Epithelial cell of proximal tubule (primary cell): ENCODE measurements around the gene PROZ. TPM values are rescaled to one million over a fixed set of nuclear protein-coding genes. Genes with fewer than 3 reads are reported as not detected.

Experiments
- DNase-seq: peaks from one replicate; pipeline ENCODE4 v3.0.0-alpha.2; 2011; ENCODE audit warnings: low read depth
- H3K4me3 ChIP-seq: 2 replicates; pipeline ENCODE4 v1.5.1; 2011; ENCODE audit warnings: low read depth, mild to moderate bottlenecking, low read length
- CTCF ChIP-seq: conservative IDR thresholded peaks from 2 replicates; pipeline ENCODE4 v1.5.1; 2012; ENCODE audit warnings: low read depth, mild to moderate bottlenecking, low read length
- total RNA-seq: library from RNA; depleted of rRNA; stranded (reverse); fragments of >200 nt; gene quantifications from 2 replicates; pipeline ENCODE4 v1.2.3, GENCODE V29; 2015

PROZ gene
- total RNA-seq, 1 donor from 2014 or later: not detected

- DNase-seq: no peak
- no peak overlapping the region for H3K4me3 ChIP-seq
Observed at GRCh38 chr13:113112893-113113845, 45.3 kb upstream of the PROZ start.

GRCh38 chr13:113113846-113114271, 44.6 kb upstream of the PROZ start:
- DNase-seq: no peak
- TF ChIP-seq CTCF: no peak
- no peak overlapping the region for H3K4me3 ChIP-seq

More at GRCh38 chr13:113112893-113113845, 45.3 kb upstream of the PROZ start:
- TF ChIP-seq CTCF: no peak

GRCh38 chr13:113114511-113115362, 43.7 kb upstream of the PROZ start:
- no peak overlapping the region for H3K4me3 ChIP-seq
- DNase-seq: no peak

GRCh38 chr13:113115363-113116205, 42.9 kb upstream of the PROZ start:
- no peak for TF ChIP-seq CTCF
- H3K4me3 ChIP-seq: no peak overlapping the region
- DNase-seq: no peak

More at GRCh38 chr13:113114511-113115362, 43.7 kb upstream of the PROZ start:
- TF ChIP-seq CTCF: no peak

GRCh38 chr13:113116206-113116800, 42.1 kb upstream of the PROZ start:
- no peak overlapping the region for H3K4me3 ChIP-seq
- DNase-seq: no peak
- TF ChIP-seq CTCF: no peak

GRCh38 chr13:113116871-113117271, 41.6 kb upstream of the PROZ start:
- TF ChIP-seq CTCF: no peak
- no peak overlapping the region for H3K4me3 ChIP-seq
- DNase-seq: no peak
